ENCODE data around the gene SMARCD3. TPM values are rescaled to one million over a fixed set of nuclear protein-coding genes. Genes with fewer than 3 reads are reported as not detected.

SMARCD3 gene
- total RNA-seq, 1 experiment from 2014 or later, result 4.6 TPM

DNA sequence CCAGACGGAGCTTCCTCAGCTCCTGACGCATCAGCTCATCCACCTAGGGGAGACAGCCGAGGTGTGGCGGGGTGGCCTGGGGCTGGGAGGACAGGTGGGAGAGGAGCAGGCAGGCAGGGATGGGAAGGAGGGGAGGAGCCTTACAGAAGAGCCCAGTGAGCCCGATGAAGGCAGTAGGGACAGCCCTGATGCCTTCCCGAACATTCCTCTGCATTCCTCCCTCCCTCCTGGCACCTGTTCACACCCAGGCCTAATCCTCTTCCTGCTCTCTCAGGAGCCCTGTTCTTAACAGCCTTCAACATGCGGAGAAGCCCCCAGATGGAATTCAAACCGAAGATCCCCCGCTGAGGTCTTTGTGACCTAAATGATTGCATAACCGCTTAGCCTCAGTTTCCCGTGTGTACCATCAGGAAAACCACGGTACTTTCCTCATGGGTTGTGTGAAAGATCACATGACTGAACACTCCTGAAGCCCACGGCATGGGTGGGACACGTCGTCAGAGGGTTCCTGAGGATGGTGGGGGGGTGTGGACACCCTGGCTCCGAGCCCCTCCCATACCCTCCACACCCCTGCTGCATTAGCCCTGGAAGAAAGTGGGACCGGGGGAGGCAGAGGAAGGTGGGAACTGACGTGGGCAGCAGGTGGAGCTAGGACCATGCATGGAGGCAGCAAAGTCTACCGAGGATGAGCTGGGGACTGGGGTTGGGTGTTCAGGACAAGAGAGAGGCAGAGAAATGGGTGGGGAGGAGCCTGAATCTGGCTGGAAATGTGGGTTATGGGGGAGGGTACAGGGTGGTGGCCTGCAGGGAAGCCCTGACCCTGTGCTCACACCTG is 52.7 kb downstream of the SMARCD3 start:
- no peaks in the 10 kb centered on the region for H3K36me3 ChIP-seq (ENCODE audit: low read depth)
- no peak overlapping the region for H3K4me2 ChIP-seq
- no peak overlapping the region for H3K4me3 ChIP-seq
- POLR2A ChIA-PET (ENCODE audit: unreplicated experiment), result interaction anchor here (0.6 kb wide), 1 partner anchor 883 kb away, joined by 6 read pairs; no protein-coding TSS in a partner anchor
- H3K9me2 ChIP-seq (ENCODE audit: insufficient read depth), result no peaks in the 10 kb centered on the region
- H4K20me1 ChIP-seq (ENCODE audit: insufficient read depth), result no peaks in the 10 kb centered on the region
- peaks cover 100% of the 10 kb centered on the region for H3K27me3 ChIP-seq (ENCODE audit: insufficient read depth, low read depth)
- TF ChIP-seq EZH2 (IDR thresholded peaks at IDR 0.05; ENCODE audit: low read depth), result no peak
- TF ChIP-seq, protein P1, sequence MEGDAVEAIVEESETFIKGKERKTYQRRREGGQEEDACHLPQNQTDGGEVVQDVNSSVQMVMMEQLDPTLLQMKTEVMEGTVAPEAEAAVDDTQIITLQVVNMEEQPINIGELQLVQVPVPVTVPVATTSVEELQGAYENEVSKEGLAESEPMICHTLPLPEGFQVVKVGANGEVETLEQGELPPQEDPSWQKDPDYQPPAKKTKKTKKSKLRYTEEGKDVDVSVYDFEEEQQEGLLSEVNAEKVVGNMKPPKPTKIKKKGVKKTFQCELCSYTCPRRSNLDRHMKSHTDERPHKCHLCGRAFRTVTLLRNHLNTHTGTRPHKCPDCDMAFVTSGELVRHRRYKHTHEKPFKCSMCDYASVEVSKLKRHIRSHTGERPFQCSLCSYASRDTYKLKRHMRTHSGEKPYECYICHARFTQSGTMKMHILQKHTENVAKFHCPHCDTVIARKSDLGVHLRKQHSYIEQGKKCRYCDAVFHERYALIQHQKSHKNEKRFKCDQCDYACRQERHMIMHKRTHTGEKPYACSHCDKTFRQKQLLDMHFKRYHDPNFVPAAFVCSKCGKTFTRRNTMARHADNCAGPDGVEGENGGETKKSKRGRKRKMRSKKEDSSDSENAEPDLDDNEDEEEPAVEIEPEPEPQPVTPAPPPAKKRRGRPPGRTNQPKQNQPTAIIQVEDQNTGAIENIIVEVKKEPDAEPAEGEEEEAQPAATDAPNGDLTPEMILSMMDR (conservative IDR thresholded peaks at IDR 0.05), result no peak
- intact Hi-C loops (cut with micrococcal nuclease; ENCODE audit: unreplicated experiment), result no loop called here
- no peaks in the 10 kb centered on the region for H3K4me1 ChIP-seq (replicated peaks; ENCODE audit: insufficient read depth)
- no peaks in the 10 kb centered on the region for H3F3A ChIP-seq (ENCODE audit: insufficient read depth, low read depth)
- no peaks in the 10 kb centered on the region for H3K79me2 ChIP-seq (ENCODE audit: low read depth)
- CTCF ChIA-PET, result no interaction called here
- no peak overlapping the region for H2AFZ ChIP-seq
- no peaks in the 10 kb centered on the region for H3K9me3 ChIP-seq (ENCODE audit: insufficient read depth, low read depth)
- no TSS peak for BruUV-seq (replicated peaks)
- no peak for DNase-seq
- H3K27ac ChIP-seq, result no peak overlapping the region

DNA sequence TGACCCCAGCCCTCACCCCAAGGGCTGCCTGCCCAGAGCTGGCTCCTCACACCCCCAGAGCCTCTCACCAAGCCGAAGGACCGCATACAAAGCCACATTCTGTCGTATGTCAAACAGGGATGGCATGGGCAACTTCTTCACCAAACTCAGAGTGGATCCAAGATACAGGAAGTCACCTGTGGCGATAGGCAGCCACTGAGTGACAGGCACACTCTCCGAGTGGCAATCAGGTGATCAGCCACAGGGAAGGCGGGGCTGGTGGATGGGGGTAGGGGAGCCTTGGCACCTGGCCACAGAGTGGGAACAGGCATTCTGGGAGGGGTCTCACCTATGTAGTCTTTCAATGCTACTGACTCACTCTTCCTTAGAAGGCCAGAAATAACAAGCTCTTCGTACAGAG is 54.3 kb downstream of the SMARCD3 start:
- Histone ChIP-seq H3K9me2 (ENCODE audit: insufficient read depth) (no peaks in the 10 kb centered on the region), H3K79me2 (ENCODE audit: low read depth) (no peaks in the 10 kb centered on the region), H2AFZ (no peak overlapping the region), H3K36me3 (ENCODE audit: low read depth) (no peaks in the 10 kb centered on the region), H3F3A (ENCODE audit: insufficient read depth, low read depth) (no peaks in the 10 kb centered on the region), H3K4me3 (no peak overlapping the region), H3K4me1 (replicated peaks; ENCODE audit: insufficient read depth) (no peaks in the 10 kb centered on the region), H3K27me3 (ENCODE audit: insufficient read depth, low read depth) (peaks cover 100% of the 10 kb centered on the region), H4K20me1 (ENCODE audit: insufficient read depth) (no peaks in the 10 kb centered on the region), H3K27ac (no peak overlapping the region), H3K4me2 (no peak overlapping the region), H3K9me3 (ENCODE audit: insufficient read depth, low read depth) (no peaks in the 10 kb centered on the region)
- intact Hi-C loops (cut with micrococcal nuclease; ENCODE audit: unreplicated experiment), result no loop called here
- POLR2A ChIA-PET (ENCODE audit: unreplicated experiment), result no interaction called here
- DNase-seq, result no peak
- no TSS peak for BruUV-seq (replicated peaks)
- no peak for TF ChIP-seq EZH2 (IDR thresholded peaks at IDR 0.05; ENCODE audit: low read depth)
- TF ChIP-seq, protein P1 (conservative IDR thresholded peaks at IDR 0.05), result no peak
- CTCF ChIA-PET, result no interaction called here

DNA sequence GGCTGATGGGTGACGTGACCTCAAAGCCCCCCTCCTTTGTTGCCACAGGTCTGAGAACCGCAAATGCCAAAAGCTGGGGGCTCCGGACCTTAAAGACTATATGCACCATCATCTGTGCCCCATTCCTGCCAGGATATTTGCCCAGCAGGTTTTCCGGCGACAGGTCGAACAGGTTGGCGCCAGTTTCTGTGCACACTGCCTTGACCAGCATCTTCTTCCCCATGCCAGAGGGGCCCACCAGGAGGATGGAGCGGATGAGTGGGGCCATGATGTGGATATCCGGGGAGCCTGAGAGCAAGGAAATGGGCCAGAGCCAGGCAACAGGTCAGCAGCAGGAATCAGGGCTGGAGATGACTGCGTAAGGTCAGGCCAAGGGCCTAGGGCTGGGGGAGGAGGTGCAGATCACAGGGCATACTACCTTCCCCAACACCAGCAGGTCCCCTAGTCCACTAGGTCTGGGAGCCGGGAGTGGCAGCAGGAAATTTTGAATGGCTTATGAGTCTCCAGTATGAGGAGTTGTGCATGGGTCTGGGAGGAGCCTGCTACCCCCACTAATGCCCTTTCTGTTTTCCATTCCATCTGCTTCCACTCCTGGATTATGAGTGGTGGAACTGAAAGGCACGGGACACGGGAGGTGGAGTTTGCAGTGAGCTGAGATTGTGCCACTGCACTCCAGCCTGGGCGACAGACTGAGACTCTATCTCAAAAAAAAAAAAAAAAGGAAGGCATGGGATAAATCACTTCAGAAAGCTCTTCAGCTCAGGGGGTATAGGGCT is 55.1 kb downstream of the SMARCD3 start:
- H3K4me2 ChIP-seq, result no peak overlapping the region
- POLR2A ChIA-PET (ENCODE audit: unreplicated experiment), result interaction anchor here (0.6 kb wide), 1 partner anchor 36 kb away, joined by 8 read pairs; no protein-coding TSS in a partner anchor

More for the DNA sequence above, 55.1 kb downstream of the SMARCD3 start:
- Histone ChIP-seq H3K27me3 (ENCODE audit: insufficient read depth, low read depth) (peaks cover 100% of the 10 kb centered on the region), H2AFZ (no peak overlapping the region), H3K9me2 (ENCODE audit: insufficient read depth) (no peaks in the 10 kb centered on the region), H3K79me2 (ENCODE audit: low read depth) (no peaks in the 10 kb centered on the region), H3K4me1 (replicated peaks; ENCODE audit: insufficient read depth) (no peaks in the 10 kb centered on the region), H3K9me3 (ENCODE audit: insufficient read depth, low read depth) (no peaks in the 10 kb centered on the region), H3K4me3 (no peak overlapping the region), H4K20me1 (ENCODE audit: insufficient read depth) (no peaks in the 10 kb centered on the region), H3K27ac (no peak overlapping the region), H3F3A (ENCODE audit: insufficient read depth, low read depth) (no peaks in the 10 kb centered on the region), H3K36me3 (ENCODE audit: low read depth) (no peaks in the 10 kb centered on the region)
- CTCF ChIA-PET, result no interaction called here
- no TSS peak for BruUV-seq (replicated peaks)
- TF ChIP-seq, protein P1 (conservative IDR thresholded peaks at IDR 0.05), result no peak
- no peak for DNase-seq
- intact Hi-C loops (cut with micrococcal nuclease; ENCODE audit: unreplicated experiment), result no loop called here
